K562 (cell line): ENCODE measurements around the gene MYH7. TPM values are rescaled to one million over a fixed set of nuclear protein-coding genes. Genes with fewer than 3 reads are reported as not detected.

Experiments
- BRD9 ChIP-seq: fragments of 450-650 bp; IDR thresholded peaks from 2 replicates; pipeline ENCODE4 v1.6.1; 2018; ENCODE audit warnings: low read depth; ENCODE audit not compliant: partially characterized antibody
- CC2D1A ChIP-seq: fragments of 450-650 bp; IDR thresholded peaks from 2 replicates; pipeline ENCODE4 v1.6.1; 2017; ENCODE audit warnings: mild to moderate bottlenecking
- CEBPB ChIP-seq: fragments of 450-650 bp; IDR thresholded peaks from 2 replicates; pipeline ENCODE4 v1.6.1; 2016; ENCODE audit warnings: missing genetic modification characterization, missing compliant biosample characterization
- CHD4 ChIP-seq: fragments of 200-600 bp; sonication (generic); IDR thresholded peaks from 3 replicates; pipeline ENCODE4 v1.6.1; 2012; ENCODE audit warnings: low read depth, mild to moderate bottlenecking, mixed read lengths, low read length, inconsistent platforms; ENCODE audit not compliant: insufficient read depth, insufficient replicate concordance, poor library complexity, severe bottlenecking
- CREB1 ChIP-seq, 2 experiments: sonication (generic) in 1 of 2; formaldehyde crosslinking in 1 of 2; IDR thresholded peaks; 2 replicates each; pipeline versions ENCODE4 v1.6.1 to v1.8.0; 2012 to 2022; ENCODE audit warnings: inconsistent platforms in 1 of 2, mild to moderate bottlenecking in 1 of 2, missing genetic modification reagents in 1 of 2, moderate library complexity in 1 of 2
- DDX20 ChIP-seq: fragments of 450-650 bp; IDR thresholded peaks from 2 replicates; pipeline ENCODE4 v1.6.1; 2016; ENCODE audit warnings: missing genetic modification characterization, low read depth, mild to moderate bottlenecking, missing compliant biosample characterization, moderate library complexity
- EGR1 ChIP-seq: fragments of 450-650 bp; conservative IDR thresholded peaks from 2 replicates; pipeline ENCODE4 v1.6.1; 2017; ENCODE audit warnings: mild to moderate bottlenecking
- ESRRA ChIP-seq: fragments of 450-650 bp; IDR thresholded peaks from 2 replicates; pipeline ENCODE4 v1.6.1; 2014; ENCODE audit warnings: low read depth, mild to moderate bottlenecking, moderate library complexity, borderline replicate concordance
- ETS2 ChIP-seq: IDR thresholded peaks from 2 replicates; pipeline ENCODE4 v1.6.1; 2016; ENCODE audit warnings: borderline replicate concordance, missing genetic modification characterization, mild to moderate bottlenecking, moderate library complexity, missing compliant biosample characterization; ENCODE audit not compliant: poor library complexity, severe bottlenecking
- ETV1 ChIP-seq: fragments of 450-650 bp; conservative IDR thresholded peaks from 2 replicates; pipeline ENCODE4 v1.6.1; 2016; ENCODE audit warnings: missing genetic modification characterization, control low read depth, low read depth, missing compliant biosample characterization
- GTF2B ChIP-seq: IDR thresholded peaks from 2 replicates; pipeline ENCODE4 v1.6.1; 2011; ENCODE audit not compliant: insufficient read length; ENCODE audit errors: extremely low read depth
- HNRNPH1 ChIP-seq: fragments of 200-400 bp; formaldehyde crosslinking; optimal IDR thresholded peaks from 2 replicates; pipeline ENCODE3; 2017; ENCODE audit warnings: low read depth, mild to moderate bottlenecking, low read length, moderate library complexity
- LEF1 ChIP-seq: fragments of 450-650 bp; IDR thresholded peaks from 2 replicates; pipeline ENCODE4 v1.6.1; 2016; ENCODE audit warnings: mild to moderate bottlenecking
- MTA1 ChIP-seq: fragments of 450-650 bp; IDR thresholded peaks from 2 replicates; pipeline ENCODE4 v1.6.1; 2017; ENCODE audit warnings: borderline replicate concordance
- POLR2AphosphoS5 ChIP-seq: IDR thresholded peaks from 2 replicates; pipeline ENCODE4 v1.6.1; 2011; ENCODE audit warnings: mild to moderate bottlenecking, low read depth, low read length, moderate library complexity; ENCODE audit not compliant: control insufficient read depth, insufficient read depth
- POU5F1 ChIP-seq: fragments of 150-350 bp; IDR thresholded peaks from 2 replicates; pipeline ENCODE4 v1.6.1; 2014; ENCODE audit warnings: borderline replicate concordance, low read length, low read depth, mild to moderate bottlenecking; ENCODE audit not compliant: partially characterized antibody
- ZNF134 ChIP-seq: fragments of 250-450 bp; sonication (Bioruptor Pico); conservative IDR thresholded peaks from 2 replicates; pipeline ENCODE4 v1.4.0; 2020
- ZNF175 ChIP-seq: fragments of 200-800 bp; sonication (Bioruptor generic); IDR thresholded peaks from 2 replicates; pipeline ENCODE4 v1.6.1; 2016; ENCODE audit warnings: low read depth, mild to moderate bottlenecking, missing genetic modification characterization, missing compliant biosample characterization
- ZNF224 ChIP-seq: sonication (generic); formaldehyde crosslinking; IDR thresholded peaks from 2 replicates; pipeline ENCODE4 v1.8.0; 2022; ENCODE audit warnings: mild to moderate bottlenecking, missing genetic modification reagents
- ZNF253 ChIP-seq: fragments of 250-450 bp; sonication (Bioruptor Pico); conservative IDR thresholded peaks from 2 replicates; pipeline ENCODE4 v1.6.1; 2021; ENCODE audit warnings: mild to moderate bottlenecking
- ZNF384 ChIP-seq: IDR thresholded peaks from 2 replicates; pipeline ENCODE4 v1.6.1; 2012; ENCODE audit warnings: low read depth, low read length, improper control_type of control experiment
- ZNF398 ChIP-seq: fragments of 250-450 bp; sonication (Bioruptor Pico); IDR thresholded peaks from 2 replicates; pipeline ENCODE4 v1.8.0; 2021; ENCODE audit warnings: moderate library complexity, mild to moderate bottlenecking, inconsistent platforms
- ZNF561 ChIP-seq: fragments of 450-650 bp; formaldehyde crosslinking; conservative IDR thresholded peaks from 2 replicates; pipeline ENCODE4 v1.4.0; 2020; ENCODE audit warnings: mild to moderate bottlenecking, moderate library complexity
- polyA plus RNA-seq, 8 experiments: library from polyadenylated mRNA; depleted of rRNA in 4 of 8; stranded (reverse) in 5 of 8; unstranded in 3 of 8; fragments of >200 nt; fragmentation: Nextera tagmentation in 2 of 8; fragmentation: Illumina TruSeq in 1 of 8; extraction: Ambion mirVana in 2 of 8; extraction: Trizol in 1 of 8; gene quantifications; 2 replicates each; pipeline versions ENCODE4 v1.2.1 to v1.2.3, GENCODE V29; 2011 to 2014; ENCODE audit warnings: inconsistent platforms in 1 of 8, missing spikeins in 1 of 8
- total RNA-seq, 7 experiments: library from RNA; depleted of rRNA in 6 of 7; stranded (reverse); fragments of >200 nt in 6 of 7; fragmentation: Illumina TruSeq in 2 of 7; extraction: Trizol in 2 of 7; gene quantifications; 2 replicates each; pipeline versions ENCODE4 v1.2.1 to v1.2.3, GENCODE V29; 2011 to 2021; ENCODE audit warnings: low replicate concordance in 1 of 7
- TF ChIP-seq, protein P1 (sequence below), 2 experiments: fragments of 250-450 bp in 1 of 2; fragments of 450-650 bp in 1 of 2; sonication (Bioruptor Pico) in 1 of 2; IDR thresholded peaks; 2 replicates each; pipeline versions ENCODE4 v1.6.1 to v1.8.0; 2016 to 2021; ENCODE audit warnings: mild to moderate bottlenecking in 2 of 2, moderate library complexity in 2 of 2, missing compliant biosample characterization in 1 of 2, missing genetic modification characterization in 1 of 2

The MYH7 gene
- total and polyA plus RNA-seq, 9 of the 15 experiments (the other 6 are each of a cell fraction or from before 2014, with no cell fraction given) = not detected

DNA sequence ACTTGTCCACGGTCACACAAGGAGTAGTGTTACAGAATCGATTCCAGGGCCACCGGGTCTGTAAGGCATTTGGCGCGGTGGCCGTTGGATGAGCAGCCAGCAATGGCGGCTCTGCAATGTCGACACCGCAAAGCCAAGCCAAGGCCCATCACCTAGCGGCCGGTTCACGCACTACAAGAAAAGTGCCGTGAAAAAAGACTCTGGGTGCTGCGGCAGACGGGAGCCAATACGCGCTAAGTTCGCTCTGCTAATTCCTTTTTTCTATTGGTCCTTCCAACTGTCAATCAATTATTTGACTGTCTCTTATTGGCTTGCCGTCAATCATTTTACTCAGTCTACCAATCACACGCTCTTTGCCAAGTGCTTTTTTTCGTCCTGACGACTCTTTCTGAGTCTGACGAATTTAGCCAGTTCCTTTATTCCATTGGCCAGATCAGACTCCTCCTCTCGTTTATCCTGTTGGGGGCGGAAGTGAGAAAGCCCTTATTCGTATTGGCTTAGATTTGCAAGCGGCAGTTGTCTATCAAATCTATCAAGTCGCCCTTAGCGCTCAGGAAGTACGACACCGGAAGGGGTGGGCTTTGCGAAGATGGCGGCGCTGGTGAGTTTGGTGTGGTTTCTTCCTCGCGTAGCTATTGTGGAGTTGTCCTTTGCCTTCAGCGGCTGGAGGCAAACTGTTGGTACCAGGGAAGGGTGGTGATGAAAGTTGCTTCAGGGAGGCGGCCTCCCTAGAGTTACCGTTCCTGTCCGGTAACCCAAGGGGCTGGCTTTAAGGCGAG is 33.9 kb upstream of the MYH7 start, which contains the start of gene NGDN (continued):
- TF ChIP-seq HNRNPH1 (no peak), GTF2B (no peak), ZNF384 (peak; percentile 77), POLR2AphosphoS5 (peak; percentile 65; the same call in 1 of the 2 replicates), LEF1 (no peak), CHD4 (no peak), EGR1 (no peak), BRD9 (no peak), CREB1 (IDR thresholded peaks at IDR 0.05) (peak; percentile 84), CREB1 (CRISPR knock-in tag; IDR thresholded peaks at IDR 0.05) (peak; percentile 75), ETS2 (tag) (no peak), ZNF253 (CRISPR knock-in tag) (no peak), POU5F1 (no peak), ZNF134 (CRISPR knock-in tag) (no peak), ZNF175 (CRISPR knock-in tag) (no peak), ETV1 (no peak), ZNF224 (CRISPR knock-in tag) (no peak), CC2D1A (peak; percentile 95), ESRRA (no peak), DDX20 (tag) (no peak), CEBPB (tag) (peak; percentile 67; the same call in 1 of the 2 replicates), ZNF561 (CRISPR knock-in tag) (no peak), ZNF398 (CRISPR knock-in tag) (no peak), MTA1 (peak; percentile 96)
- TF ChIP-seq, protein P1, sequence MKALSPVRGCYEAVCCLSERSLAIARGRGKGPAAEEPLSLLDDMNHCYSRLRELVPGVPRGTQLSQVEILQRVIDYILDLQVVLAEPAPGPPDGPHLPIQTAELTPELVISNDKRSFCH (CRISPR knock-in tag; IDR thresholded peaks at IDR 0.05) = no peak
- TF ChIP-seq, protein P1 (tag; IDR thresholded peaks at IDR 0.05) = no peak
